ENCODE measurements around the gene MPI. TPM values are rescaled to one million over a fixed set of nuclear protein-coding genes. Genes with fewer than 3 reads are reported as not detected.
"Not testable (repeated sequence)": the region's sequence is repeated elsewhere in the genome, so short reads cannot be mapped to it uniquely, and the experiment has no call there.

The MPI gene
- total and polyA plus RNA-seq, 2 donors (not counting 1 experiment from before 2014, with no cell fraction given), result 50.7 to 65.0 TPM

- no peak for TF ChIP-seq CTCF (conservative IDR thresholded peaks at IDR 0.05 in 1 of 2, IDR thresholded peaks at IDR 0.05 in 1 of 2; ENCODE audit: low read depth in 1 of 2, low read length in 2 of 2)
- TF ChIP-seq EZH2 (IDR thresholded peaks at IDR 0.05; ENCODE audit: low read length, missing control alignments), result no peak
- Histone ChIP-seq H3K4me1 (ENCODE audit: control insufficient read depth, extremely low read depth, insufficient read depth, low read length) (no peaks in the 10 kb centered on the region), H3K4me2 (ENCODE audit: extremely low read depth, insufficient read depth, low read length) (no peak overlapping the region), H2AFZ (ENCODE audit: low read length) (no peak overlapping the region), H3K79me2 (ENCODE audit: control insufficient read depth, insufficient read depth, low read length) (peaks cover 17% of the 10 kb centered on the region), H3K4me3 (replicated peaks in 1 of 4; ENCODE audit: control extremely low read depth in 1 of 4, insufficient read depth in 1 of 4, low read depth in 3 of 4, low read length in 4 of 4) (no peak overlapping the region), H3K36me3 (ENCODE audit: control insufficient read depth, insufficient read depth, low read length) (peaks cover 8% of the 10 kb centered on the region), H4K20me1 (ENCODE audit: control insufficient read depth, extremely low read depth, insufficient read depth, low read length) (no peaks in the 10 kb centered on the region), H3K9me3 (ENCODE audit: control insufficient read depth, insufficient read depth, low read depth, low read length) (no peaks in the 10 kb centered on the region), H3K27me3 (ENCODE audit: control insufficient read depth, insufficient read depth, low read length) (no peaks in the 10 kb centered on the region), H3K27ac (ENCODE audit: insufficient read depth, low read length) (no peak overlapping the region), H3K9ac (ENCODE audit: insufficient read depth, low read length) (no peak overlapping the region)
- no peak for DNase-seq (ENCODE audit: low read depth in 2 of 2)
These were observed 38.9 kb downstream of the MPI start for GRCh38 chr15:74928771-74929198.

GRCh38 chr15:74933573-74933972 is 43.7 kb downstream of the MPI start:
- Histone ChIP-seq H4K20me1 (ENCODE audit: control insufficient read depth, extremely low read depth, insufficient read depth, low read length) (no peaks in the 10 kb centered on the region), H3K9ac (ENCODE audit: insufficient read depth, low read length) (no peak overlapping the region), H2AFZ (ENCODE audit: low read length) (no peak overlapping the region), H3K4me1 (ENCODE audit: control insufficient read depth, extremely low read depth, insufficient read depth, low read length) (no peaks in the 10 kb centered on the region), H3K27me3 (ENCODE audit: control insufficient read depth, insufficient read depth, low read length) (no peaks in the 10 kb centered on the region), H3K4me3 (replicated peaks in 1 of 4; ENCODE audit: control extremely low read depth in 1 of 4, insufficient read depth in 1 of 4, low read depth in 3 of 4, low read length in 4 of 4) (no peak overlapping the region), H3K4me2 (ENCODE audit: extremely low read depth, insufficient read depth, low read length) (no peak overlapping the region), H3K36me3 (ENCODE audit: control insufficient read depth, insufficient read depth, low read length) (peaks cover 7% of the 10 kb centered on the region), H3K79me2 (ENCODE audit: control insufficient read depth, insufficient read depth, low read length) (peaks cover 47% of the 10 kb centered on the region), H3K27ac (ENCODE audit: insufficient read depth, low read length) (no peak overlapping the region), H3K9me3 (ENCODE audit: control insufficient read depth, insufficient read depth, low read depth, low read length) (no peaks in the 10 kb centered on the region)
- DNase-seq (ENCODE audit: low read depth in 2 of 2), result no peak
- no peak for TF ChIP-seq CTCF (conservative IDR thresholded peaks at IDR 0.05 in 1 of 2, IDR thresholded peaks at IDR 0.05 in 1 of 2; ENCODE audit: low read depth in 1 of 2, low read length in 2 of 2)
- TF ChIP-seq EZH2 (IDR thresholded peaks at IDR 0.05; ENCODE audit: low read length, missing control alignments), result no peak

DNA sequence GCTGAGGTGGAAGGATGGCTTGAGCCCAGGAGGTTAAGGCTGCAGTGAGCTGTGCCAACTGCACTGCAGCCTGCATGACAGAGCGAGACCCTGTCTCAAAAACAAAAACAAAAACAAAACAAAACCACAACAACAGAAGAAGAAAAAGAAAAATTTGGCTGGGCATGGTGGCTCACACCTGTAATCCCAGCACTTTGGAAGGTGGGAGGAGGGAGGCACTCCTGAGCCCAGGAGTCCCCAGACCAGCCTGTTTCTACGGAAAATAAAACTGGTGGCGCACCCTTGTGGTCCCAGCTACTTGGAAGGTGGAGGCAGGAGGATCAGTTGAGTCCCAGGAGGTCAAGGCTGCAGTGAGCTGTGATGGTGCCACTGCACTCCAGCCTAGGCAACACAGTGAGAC is 45.4 kb downstream of the MPI start:
- H3K4me1 ChIP-seq (ENCODE audit: control insufficient read depth, extremely low read depth, insufficient read depth, low read length); H3K27ac ChIP-seq (ENCODE audit: insufficient read depth, low read length); DNase-seq (ENCODE audit: low read depth in 2 of 2); H3K36me3 ChIP-seq (ENCODE audit: control insufficient read depth, insufficient read depth, low read length); H3K9me3 ChIP-seq (ENCODE audit: control insufficient read depth, insufficient read depth, low read depth, low read length); H2AFZ ChIP-seq (ENCODE audit: low read length); H3K27me3 ChIP-seq (ENCODE audit: control insufficient read depth, insufficient read depth, low read length); H3K9ac ChIP-seq (ENCODE audit: insufficient read depth, low read length); H4K20me1 ChIP-seq (ENCODE audit: control insufficient read depth, extremely low read depth, insufficient read depth, low read length); H3K4me2 ChIP-seq (ENCODE audit: extremely low read depth, insufficient read depth, low read length); H3K4me3 ChIP-seq (replicated peaks in 1 of 4; ENCODE audit: control extremely low read depth in 1 of 4, insufficient read depth in 1 of 4, low read depth in 3 of 4, low read length in 4 of 4): not testable (repeated sequence)
- H3K79me2 ChIP-seq (ENCODE audit: control insufficient read depth, insufficient read depth, low read length), result peaks cover 44% of the 10 kb centered on the region
